Measurements from ENCODE around the gene LYRM2. TPM values are rescaled to one million over a fixed set of nuclear protein-coding genes. Genes with fewer than 3 reads are reported as not detected.

Gene LYRM2
- total RNA-seq, 1 donor from 2014 or later = 32.9 TPM

GRCh38 chr6:89563866-89564265 is 74.7 kb downstream of the LYRM2 start:
- Mint-ChIP-seq H3K27me3 (no peaks in the 10 kb centered on the region), H3K4me3 (no peak overlapping the region), H3K4me1 (ENCODE audit: unreplicated experiment) (peaks cover 48% of the 10 kb centered on the region), H3K9me3 (peaks cover 5% of the 10 kb centered on the region), H3K36me3 (peaks cover 8% of the 10 kb centered on the region), H3K27ac (no peak overlapping the region)
- TF ChIP-seq, protein P1, sequence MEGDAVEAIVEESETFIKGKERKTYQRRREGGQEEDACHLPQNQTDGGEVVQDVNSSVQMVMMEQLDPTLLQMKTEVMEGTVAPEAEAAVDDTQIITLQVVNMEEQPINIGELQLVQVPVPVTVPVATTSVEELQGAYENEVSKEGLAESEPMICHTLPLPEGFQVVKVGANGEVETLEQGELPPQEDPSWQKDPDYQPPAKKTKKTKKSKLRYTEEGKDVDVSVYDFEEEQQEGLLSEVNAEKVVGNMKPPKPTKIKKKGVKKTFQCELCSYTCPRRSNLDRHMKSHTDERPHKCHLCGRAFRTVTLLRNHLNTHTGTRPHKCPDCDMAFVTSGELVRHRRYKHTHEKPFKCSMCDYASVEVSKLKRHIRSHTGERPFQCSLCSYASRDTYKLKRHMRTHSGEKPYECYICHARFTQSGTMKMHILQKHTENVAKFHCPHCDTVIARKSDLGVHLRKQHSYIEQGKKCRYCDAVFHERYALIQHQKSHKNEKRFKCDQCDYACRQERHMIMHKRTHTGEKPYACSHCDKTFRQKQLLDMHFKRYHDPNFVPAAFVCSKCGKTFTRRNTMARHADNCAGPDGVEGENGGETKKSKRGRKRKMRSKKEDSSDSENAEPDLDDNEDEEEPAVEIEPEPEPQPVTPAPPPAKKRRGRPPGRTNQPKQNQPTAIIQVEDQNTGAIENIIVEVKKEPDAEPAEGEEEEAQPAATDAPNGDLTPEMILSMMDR (conservative IDR thresholded peaks at IDR 0.05) = no peak
- DNase-seq (ENCODE audit: extremely low spot score, unreplicated experiment) = no peak

GRCh38 chr6:89562093-89562973 is 76.2 kb downstream of the LYRM2 start:
- DNase-seq (ENCODE audit: extremely low spot score, unreplicated experiment) = no peak
- TF ChIP-seq, protein P1 (conservative IDR thresholded peaks at IDR 0.05) = peak; percentile 28
- Mint-ChIP-seq H3K9me3 (peaks cover 7% of the 10 kb centered on the region), H3K36me3 (peaks cover 6% of the 10 kb centered on the region), H3K27me3 (no peaks in the 10 kb centered on the region), H3K4me1 (ENCODE audit: unreplicated experiment) (peaks cover 40% of the 10 kb centered on the region), H3K27ac (no peak overlapping the region), H3K4me3 (peak overlapping the region; percentile 58)

- H3K4me3 Mint-ChIP-seq = no peak overlapping the region
- TF ChIP-seq, protein P1 (conservative IDR thresholded peaks at IDR 0.05) = no peak
- peaks cover 11% of the 10 kb centered on the region for H3K36me3 Mint-ChIP-seq
- H3K9me3 Mint-ChIP-seq = peaks cover 12% of the 10 kb centered on the region
- peaks cover 26% of the 10 kb centered on the region for H3K4me1 Mint-ChIP-seq (ENCODE audit: unreplicated experiment)
- no peaks in the 10 kb centered on the region for H3K27me3 Mint-ChIP-seq
- H3K27ac Mint-ChIP-seq = no peak overlapping the region
- no peak for DNase-seq (ENCODE audit: extremely low spot score, unreplicated experiment)
These were observed 79.1 kb downstream of the LYRM2 start for GRCh38 chr6:89559487-89559886.

GRCh38 chr6:89555806-89556205 is 82.7 kb downstream of the LYRM2 start:
- H3K27ac Mint-ChIP-seq = no peak overlapping the region
- H3K9me3 Mint-ChIP-seq = peaks cover 12% of the 10 kb centered on the region
- TF ChIP-seq, protein P1 (conservative IDR thresholded peaks at IDR 0.05) = no peak
- H3K36me3 Mint-ChIP-seq = peaks cover 18% of the 10 kb centered on the region
- DNase-seq (ENCODE audit: extremely low spot score, unreplicated experiment) = no peak
- peaks cover 8% of the 10 kb centered on the region for H3K4me1 Mint-ChIP-seq (ENCODE audit: unreplicated experiment)
- H3K4me3 Mint-ChIP-seq = no peak overlapping the region
- H3K27me3 Mint-ChIP-seq = no peaks in the 10 kb centered on the region

GRCh38 chr6:89555031-89555430 is 83.5 kb downstream of the LYRM2 start:
- TF ChIP-seq, protein P1 (conservative IDR thresholded peaks at IDR 0.05) = no peak
- no peak overlapping the region for H3K4me3 Mint-ChIP-seq
- DNase-seq (ENCODE audit: extremely low spot score, unreplicated experiment) = no peak
- no peak overlapping the region for H3K27ac Mint-ChIP-seq
- peaks cover 8% of the 10 kb centered on the region for H3K4me1 Mint-ChIP-seq (ENCODE audit: unreplicated experiment)
- peaks cover 18% of the 10 kb centered on the region for H3K36me3 Mint-ChIP-seq
- no peaks in the 10 kb centered on the region for H3K27me3 Mint-ChIP-seq
- H3K9me3 Mint-ChIP-seq = peaks cover 12% of the 10 kb centered on the region
